HG02884 (cell line): Measurements from ENCODE around the gene EIF4G3.
"Not testable (repeated sequence)": the region's sequence is repeated elsewhere in the genome, so short reads cannot be mapped to it uniquely, and the experiment has no call there.

Source experiments
- ATAC-seq: cut with Tn5 transposase; IDR thresholded peaks from one replicate; pipeline ENCODE4 v1.9.1; 2021; ENCODE audit warnings: mild to moderate bottlenecking, moderate library complexity; ENCODE audit not compliant: unreplicated experiment

Gene EIF4G3

GRCh38 chr1:20848162-20848561 is 328.5 kb downstream of the EIF4G3 start:
- no peak for ATAC-seq

GRCh38 chr1:20847611-20848080 is 329.1 kb downstream of the EIF4G3 start:
- no peak for ATAC-seq

- ATAC-seq = no peak
Observed at GRCh38 chr1:20846461-20847374, 330.0 kb downstream of the EIF4G3 start.

GRCh38 chr1:20840731-20841130 is 336.0 kb downstream of the EIF4G3 start:
- no peak for ATAC-seq

- ATAC-seq = no peak
Observed at GRCh38 chr1:20837554-20838192, 339.0 kb downstream of the EIF4G3 start.

DNA sequence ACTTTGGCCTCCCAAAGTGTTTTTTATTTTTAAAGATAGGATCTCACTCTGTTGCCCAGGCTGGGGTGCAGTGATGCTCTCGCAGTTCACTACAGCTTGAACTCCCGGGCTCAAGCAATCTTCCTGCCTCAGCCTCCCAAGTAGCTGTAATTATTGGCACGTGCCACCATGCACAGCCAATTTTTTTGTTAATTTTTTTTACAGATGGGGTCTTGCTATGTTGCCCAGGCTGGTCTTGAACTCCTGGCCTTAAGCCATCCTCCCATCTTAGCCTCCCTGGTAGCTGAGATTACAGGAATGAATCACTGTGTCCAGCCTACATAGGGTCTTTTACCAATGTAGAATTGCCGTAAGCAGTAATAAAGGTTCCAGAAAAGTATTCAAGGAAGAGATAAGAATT is 340.5 kb downstream of the EIF4G3 start:
- no peak for ATAC-seq

DNA sequence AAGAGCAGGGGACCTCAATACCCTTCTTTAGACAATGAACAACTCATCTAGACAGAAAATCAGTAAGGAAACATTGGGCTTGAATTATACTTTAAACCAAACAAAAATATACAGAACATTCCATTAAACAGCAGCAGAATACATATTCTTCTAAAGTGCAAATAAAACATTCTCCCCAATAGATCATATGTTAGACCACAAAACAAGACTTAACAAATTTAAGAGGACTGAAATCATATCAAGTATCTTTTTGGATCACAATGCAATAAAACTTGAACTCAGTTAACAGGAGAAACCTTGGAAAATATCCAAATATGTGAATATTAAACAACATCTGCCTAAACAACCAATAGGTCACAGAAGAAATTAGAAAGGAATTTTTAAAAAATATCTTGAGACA is 341.9 kb downstream of the EIF4G3 start:
- no peak for ATAC-seq

GRCh38 chr1:20834192-20834591 is 342.5 kb downstream of the EIF4G3 start:
- ATAC-seq = no peak

DNA sequence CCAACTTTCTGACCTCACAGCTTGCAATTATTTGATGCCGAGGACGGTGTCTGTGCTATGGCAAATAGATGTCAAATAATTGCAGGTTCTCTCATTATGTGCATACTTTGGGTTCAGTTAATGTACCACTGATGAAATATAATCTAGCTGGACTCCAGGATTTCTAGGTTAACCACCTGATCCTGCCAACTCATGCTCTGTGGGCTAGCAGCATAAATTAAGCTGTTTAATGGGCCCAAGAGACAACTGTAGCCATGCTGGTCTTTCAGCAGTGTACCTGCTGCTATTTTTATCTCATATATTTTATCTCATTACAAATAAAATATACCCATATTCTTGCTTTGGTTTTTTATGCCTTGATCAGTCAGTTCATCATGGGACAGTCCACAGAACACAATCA is 346.3 kb downstream of the EIF4G3 start:
- ATAC-seq = no peak

GRCh38 chr1:20829946-20830345 is 346.8 kb downstream of the EIF4G3 start:
- ATAC-seq = no peak

DNA sequence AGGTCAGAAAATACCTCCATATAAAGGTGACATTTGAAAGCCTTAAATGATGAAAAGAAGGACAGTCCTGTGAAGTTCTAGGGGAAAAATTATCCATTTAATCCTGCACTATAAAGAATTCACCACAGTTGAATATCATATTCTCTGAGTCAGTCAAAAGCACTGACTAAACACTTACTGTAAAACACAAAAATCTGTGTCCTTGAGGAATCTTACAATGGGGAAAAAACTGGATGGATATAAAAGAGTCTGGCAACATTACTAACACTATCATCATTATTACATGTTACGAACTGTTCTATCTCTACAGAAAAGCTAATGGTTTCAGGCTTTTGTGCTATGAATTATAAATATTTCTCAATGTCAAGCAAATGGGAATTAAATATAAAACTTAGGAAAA is 347.2 kb downstream of the EIF4G3 start:
- ATAC-seq = no peak

- no peak for ATAC-seq
Observed at GRCh38 chr1:20823845-20824244, 352.9 kb downstream of the EIF4G3 start.

DNA sequence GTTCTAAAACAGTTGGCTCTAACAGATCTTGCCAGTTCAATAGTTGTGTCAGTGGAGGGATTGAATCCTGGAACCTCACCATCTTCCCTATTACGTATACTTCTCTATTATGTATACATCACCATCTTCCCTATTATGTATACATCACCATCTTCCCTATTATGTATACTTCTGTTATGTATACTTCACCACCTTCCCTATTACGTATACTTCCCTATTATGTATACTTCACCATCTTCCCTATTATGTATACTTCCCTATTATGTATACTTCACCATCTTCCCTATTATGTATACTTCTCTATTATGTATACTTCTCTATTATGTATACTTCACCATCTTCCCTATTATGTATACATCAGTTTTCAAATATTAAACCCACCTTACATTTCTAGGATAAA is 355.2 kb downstream of the EIF4G3 start:
- ATAC-seq = no peak

GRCh38 chr1:20819818-20820217 is 356.9 kb downstream of the EIF4G3 start:
- no peak for ATAC-seq

- no peak for ATAC-seq
Observed at GRCh38 chr1:20814534-20814871, 362.2 kb downstream of the EIF4G3 start.

DNA sequence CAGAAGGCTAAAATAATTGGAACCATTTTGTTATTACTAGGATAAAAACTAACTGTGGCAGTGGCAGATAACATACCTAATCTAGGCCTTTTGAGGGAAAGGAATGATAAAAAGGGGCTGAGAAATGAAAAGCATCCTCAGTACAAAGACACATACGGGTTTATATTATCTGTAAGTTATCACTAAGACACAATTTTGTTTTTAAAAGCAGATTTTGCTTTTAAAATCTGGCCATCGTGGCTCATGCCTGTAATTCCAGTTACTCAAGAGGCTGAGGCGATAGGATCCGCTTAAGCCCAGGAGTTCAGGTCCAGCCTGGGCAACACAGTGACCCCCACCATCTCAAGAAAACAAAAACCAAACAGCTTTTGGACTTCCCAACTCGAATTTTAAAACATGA is 364.8 kb downstream of the EIF4G3 start:
- ATAC-seq = no peak

- no peak for ATAC-seq
Observed at GRCh38 chr1:20793236-20793635, 383.5 kb downstream of the EIF4G3 start.

DNA sequence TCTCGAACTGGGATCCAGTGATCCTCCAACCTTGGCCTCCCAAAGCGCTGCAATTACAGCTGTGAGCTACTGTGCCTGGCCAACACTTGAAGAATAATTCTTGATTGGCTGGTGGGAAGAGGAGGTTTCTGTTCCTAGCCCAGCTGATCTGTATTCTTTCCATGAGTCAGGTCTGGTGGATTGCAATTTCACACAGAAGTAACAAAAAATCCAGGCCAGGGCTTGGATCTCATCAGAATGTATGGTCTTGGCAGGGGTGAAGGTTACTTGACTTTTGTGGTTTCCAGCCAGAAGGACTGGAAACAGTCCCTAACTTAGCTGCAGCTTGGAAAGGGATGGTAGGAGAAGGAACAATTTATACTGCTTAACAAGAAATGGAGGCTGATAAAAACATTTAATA is 384.5 kb downstream of the EIF4G3 start:
- no peak for ATAC-seq

GRCh38 chr1:20790785-20791184 is 385.9 kb downstream of the EIF4G3 start:
- no peak for ATAC-seq

DNA sequence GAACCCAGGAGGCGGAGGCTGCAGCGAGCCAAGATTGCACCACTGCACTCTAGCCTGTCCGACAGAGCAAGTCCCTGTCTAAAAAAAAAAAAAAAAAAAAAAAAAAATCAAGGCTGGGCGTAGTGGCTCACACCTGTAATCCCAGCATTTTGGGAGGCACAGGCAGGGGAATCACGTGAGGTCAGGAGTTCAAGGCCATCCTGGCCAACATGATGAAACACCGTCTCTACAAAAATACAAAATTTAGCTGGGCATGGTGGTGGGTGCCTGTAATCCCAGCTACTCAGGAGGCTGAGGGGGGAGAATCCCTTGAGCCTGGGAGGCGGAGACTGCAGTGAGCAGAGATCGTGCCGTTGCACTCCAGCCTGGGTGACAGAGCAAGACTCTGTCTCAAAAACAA is 387.1 kb downstream of the EIF4G3 start:
- not testable (repeated sequence) for ATAC-seq

- ATAC-seq = no peak
Observed at GRCh38 chr1:20787840-20788795, 388.6 kb downstream of the EIF4G3 start.
